ENCODE results near the gene TASL.

DNA sequence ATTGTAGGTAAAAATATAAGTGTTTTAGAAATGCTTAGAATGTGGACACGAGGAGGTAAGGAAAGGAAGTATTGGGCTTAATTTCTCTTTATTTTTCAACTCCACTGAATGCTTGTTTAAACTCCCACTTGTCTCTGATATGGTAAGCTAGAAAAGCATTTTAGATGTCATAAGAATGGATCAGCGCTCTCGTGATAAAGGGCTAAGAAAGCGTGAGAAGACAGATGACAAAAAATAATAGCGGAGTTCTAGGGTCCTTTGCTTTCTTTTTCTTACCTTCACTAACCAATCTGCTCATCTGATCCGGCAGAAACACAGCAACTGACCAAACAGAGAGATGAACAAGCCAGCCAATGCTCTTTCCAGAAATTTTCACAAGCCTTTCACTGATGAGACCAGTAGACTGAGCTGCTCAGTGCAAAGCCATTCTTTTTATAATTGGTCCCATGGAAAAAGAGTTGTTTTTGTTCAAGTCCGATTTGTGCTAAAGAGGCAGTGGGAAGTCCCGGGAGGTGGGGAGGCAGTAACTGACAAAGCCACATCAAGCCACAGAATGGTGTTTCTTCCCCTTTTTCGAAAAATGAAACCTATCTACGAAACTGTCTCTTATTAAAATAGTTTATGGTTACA is at the start of gene TASL:
- TF ChIP-seq, protein P1, sequence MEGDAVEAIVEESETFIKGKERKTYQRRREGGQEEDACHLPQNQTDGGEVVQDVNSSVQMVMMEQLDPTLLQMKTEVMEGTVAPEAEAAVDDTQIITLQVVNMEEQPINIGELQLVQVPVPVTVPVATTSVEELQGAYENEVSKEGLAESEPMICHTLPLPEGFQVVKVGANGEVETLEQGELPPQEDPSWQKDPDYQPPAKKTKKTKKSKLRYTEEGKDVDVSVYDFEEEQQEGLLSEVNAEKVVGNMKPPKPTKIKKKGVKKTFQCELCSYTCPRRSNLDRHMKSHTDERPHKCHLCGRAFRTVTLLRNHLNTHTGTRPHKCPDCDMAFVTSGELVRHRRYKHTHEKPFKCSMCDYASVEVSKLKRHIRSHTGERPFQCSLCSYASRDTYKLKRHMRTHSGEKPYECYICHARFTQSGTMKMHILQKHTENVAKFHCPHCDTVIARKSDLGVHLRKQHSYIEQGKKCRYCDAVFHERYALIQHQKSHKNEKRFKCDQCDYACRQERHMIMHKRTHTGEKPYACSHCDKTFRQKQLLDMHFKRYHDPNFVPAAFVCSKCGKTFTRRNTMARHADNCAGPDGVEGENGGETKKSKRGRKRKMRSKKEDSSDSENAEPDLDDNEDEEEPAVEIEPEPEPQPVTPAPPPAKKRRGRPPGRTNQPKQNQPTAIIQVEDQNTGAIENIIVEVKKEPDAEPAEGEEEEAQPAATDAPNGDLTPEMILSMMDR (IDR thresholded peaks at IDR 0.05) = no peak
- TF ChIP-seq POLR2A (IDR thresholded peaks at IDR 0.05) = peak; percentile 23
- no peak for TF ChIP-seq POLR2AphosphoS5 (IDR thresholded peaks at IDR 0.05)
- no peak for TF ChIP-seq EP300 (IDR thresholded peaks at IDR 0.05; ENCODE audit: low read depth)

Data from transverse colon (tissue), 4 donors.